MM.1S (cell line): Measurements from ENCODE around the gene NCOA1.

Source experiments
- DNase-seq: peaks from one replicate; pipeline ENCODE4 v3.0.0-alpha.2; 2015
- H2AFZ ChIP-seq: fragments of 300-600 bp; sonication (generic); 2 replicates; pipeline ENCODE4 v1.6.0; 2016; ENCODE audit warnings: antibody characterized with exemption, low read length
- H3F3A ChIP-seq: fragments of 300-600 bp; sonication (generic); 2 replicates; pipeline ENCODE4 v1.6.1; 2016; ENCODE audit warnings: mild to moderate bottlenecking, antibody characterized with exemption, low read length, moderate library complexity, mixed read lengths; ENCODE audit not compliant: insufficient read depth
- H3K27ac ChIP-seq: fragments of 300-600 bp; sonication (generic); 2 replicates; pipeline ENCODE4 v1.5.1; 2016; ENCODE audit warnings: mild to moderate bottlenecking, low read length
- H3K27me3 ChIP-seq: fragments of 300-600 bp; sonication (generic); replicated peaks from 2 replicates; pipeline ENCODE4 v1.6.0; 2016; ENCODE audit warnings: low read length; ENCODE audit not compliant: insufficient read depth
- H3K36me3 ChIP-seq: fragments of 300-600 bp; sonication (generic); replicated peaks from 2 replicates; pipeline ENCODE4 v1.6.1; 2016; ENCODE audit warnings: mild to moderate bottlenecking, low read length, mixed read lengths; ENCODE audit not compliant: insufficient read depth
- H3K4me1 ChIP-seq: fragments of 300-600 bp; sonication (generic); 2 replicates; pipeline ENCODE4 v1.6.1; 2016; ENCODE audit warnings: low read length, mixed read lengths
- H3K4me2 ChIP-seq: fragments of 300-600 bp; sonication (generic); 2 replicates; pipeline ENCODE4 v1.6.0; 2016; ENCODE audit warnings: low read depth, low read length
- H3K4me3 ChIP-seq: fragments of 300-600 bp; sonication (generic); 2 replicates; pipeline ENCODE4 v1.5.1; 2016; ENCODE audit warnings: low read length, mixed read lengths
- H3K79me2 ChIP-seq: fragments of 300-600 bp; sonication (generic); 2 replicates; pipeline ENCODE4 v1.6.1; 2016; ENCODE audit warnings: mixed run types, low read length, mixed read lengths
- H3K9ac ChIP-seq: fragments of 300-600 bp; sonication (generic); 2 replicates; pipeline ENCODE4 v1.6.1; 2016; ENCODE audit warnings: low read length, mixed read lengths
- H3K9me2 ChIP-seq: fragments of 300-600 bp; sonication (generic); replicated peaks from 2 replicates; pipeline ENCODE4 v1.6.1; 2016; ENCODE audit warnings: mild to moderate bottlenecking, low read length, mixed read lengths; ENCODE audit not compliant: insufficient read depth
- H3K9me3 ChIP-seq: fragments of 300-600 bp; sonication (generic); replicated peaks from 2 replicates; pipeline ENCODE4 v1.6.1; 2016; ENCODE audit warnings: mild to moderate bottlenecking, low read length, mixed read lengths; ENCODE audit not compliant: insufficient read depth
- H4K20me1 ChIP-seq: fragments of 300-600 bp; sonication (generic); 2 replicates; pipeline ENCODE4 v1.6.1; 2016; ENCODE audit warnings: mild to moderate bottlenecking, low read length, moderate library complexity, mixed read lengths; ENCODE audit not compliant: insufficient read depth
- CTCF ChIP-seq: fragments of 300-600 bp; sonication (generic); IDR thresholded peaks from 2 replicates; pipeline ENCODE4 v1.5.1; 2016; ENCODE audit warnings: antibody characterized with exemption, low read length, mixed read lengths
- EZH2 ChIP-seq: fragments of 300-600 bp; sonication (generic); optimal IDR thresholded peaks from 2 replicates; pipeline ENCODE3; 2017; ENCODE audit warnings: low read depth, mild to moderate bottlenecking, antibody characterized with exemption, low read length, mixed read lengths
- EZH2phosphoT487 ChIP-seq: fragments of 300-600 bp; sonication (generic); IDR thresholded peaks from 2 replicates; pipeline ENCODE4 v1.6.1; 2018; ENCODE audit warnings: antibody characterized with exemption, low read length

NCOA1 gene

GRCh38 chr2:24517247-24517646, 26.2 kb downstream of the NCOA1 start:
- DNase-seq, result no peak
- Histone ChIP-seq H3K4me3 (no peak overlapping the region), H3K9me3 (no peaks in the 10 kb centered on the region), H3K36me3 (no peaks in the 10 kb centered on the region), H3K79me2 (peaks cover 24% of the 10 kb centered on the region), H3K9ac (no peak overlapping the region), H4K20me1 (no peaks in the 10 kb centered on the region), H3K9me2 (no peaks in the 10 kb centered on the region), H3K27me3 (no peaks in the 10 kb centered on the region), H2AFZ (no peak overlapping the region), H3K27ac (no peak overlapping the region), H3K4me1 (no peaks in the 10 kb centered on the region), H3K4me2 (no peak overlapping the region), H3F3A (0 out of 2 replicates have a peak, but pooled peaks cover 3% of the 10 kb centered on the region)
- TF ChIP-seq CTCF, result no peak
- TF ChIP-seq EZH2phosphoT487, result no peak
- no peak for TF ChIP-seq EZH2

GRCh38 chr2:24520175-24520574, 29.1 kb downstream of the NCOA1 start:
- Histone ChIP-seq H3K4me3 (no peak overlapping the region), H3K9ac (no peak overlapping the region), H4K20me1 (no peaks in the 10 kb centered on the region), H3K27me3 (no peaks in the 10 kb centered on the region), H3K4me1 (no peaks in the 10 kb centered on the region), H3K79me2 (peaks cover 12% of the 10 kb centered on the region; the same call in 1 of the 2 replicates), H3K9me3 (no peaks in the 10 kb centered on the region), H3K36me3 (no peaks in the 10 kb centered on the region), H2AFZ (no peak overlapping the region), H3K4me2 (no peak overlapping the region), H3K27ac (no peak overlapping the region), H3K9me2 (no peaks in the 10 kb centered on the region), H3F3A (0 out of 2 replicates have a peak, but pooled peaks cover 3% of the 10 kb centered on the region)
- TF ChIP-seq EZH2phosphoT487 (no peak), CTCF (no peak), EZH2 (no peak)
- no peak for DNase-seq

- Histone ChIP-seq H3K79me2 (peaks cover 14% of the 10 kb centered on the region; the same call in 1 of the 2 replicates), H3K4me1 (no peaks in the 10 kb centered on the region), H2AFZ (no peak overlapping the region), H3F3A (no peaks in the 10 kb centered on the region), H3K27ac (no peak overlapping the region), H4K20me1 (no peaks in the 10 kb centered on the region), H3K36me3 (no peaks in the 10 kb centered on the region), H3K27me3 (no peaks in the 10 kb centered on the region), H3K4me2 (no peak overlapping the region), H3K9ac (no peak overlapping the region), H3K9me2 (no peaks in the 10 kb centered on the region), H3K9me3 (no peaks in the 10 kb centered on the region), H3K4me3 (no peak overlapping the region)
- no peak for TF ChIP-seq EZH2
- TF ChIP-seq EZH2phosphoT487, result no peak
- no peak for TF ChIP-seq CTCF
- DNase-seq, result no peak
These were observed 30.3 kb downstream of the NCOA1 start for GRCh38 chr2:24521162-24521857.
